ENCODE data around the gene NUDT13.
"Not testable (repeated sequence)": the region's sequence is repeated elsewhere in the genome, so short reads cannot be mapped to it uniquely, and the experiment has no call there.

DNA sequence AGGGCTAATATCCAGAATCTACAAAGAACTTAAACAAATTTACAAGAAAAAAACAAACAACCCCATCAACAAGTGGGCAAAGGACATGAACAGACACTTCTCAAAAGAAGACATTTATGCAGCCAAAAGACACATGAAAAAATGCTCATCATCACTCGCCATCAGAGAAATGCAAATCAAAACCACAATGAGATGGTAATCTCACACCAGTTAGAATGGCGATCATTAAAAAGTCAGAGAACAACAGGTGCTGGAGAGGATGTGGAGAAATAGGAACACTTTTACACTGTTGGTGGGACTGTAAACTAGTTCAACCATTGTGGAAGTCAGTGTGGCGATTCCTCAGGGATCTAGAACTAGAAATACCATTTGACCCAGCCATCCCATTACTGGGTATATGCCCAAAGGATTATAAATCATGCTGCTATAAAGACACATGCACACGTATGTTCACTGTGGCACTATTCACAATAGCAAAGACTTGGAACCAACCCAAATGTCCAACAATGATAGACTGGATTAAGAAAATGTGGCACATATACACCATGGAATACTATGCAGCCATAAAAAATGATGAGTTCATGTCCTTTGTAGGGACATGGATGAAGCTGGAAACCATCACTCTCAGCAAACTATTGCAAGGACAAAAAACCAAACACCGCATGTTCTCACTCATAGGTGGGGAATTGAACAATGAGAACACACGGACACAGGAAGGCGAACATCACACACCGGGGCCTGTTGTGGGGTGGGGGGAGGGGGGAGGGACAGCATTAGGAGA lies 40.6 kb downstream of the NUDT13 start:
- TF ChIP-seq, protein P1, sequence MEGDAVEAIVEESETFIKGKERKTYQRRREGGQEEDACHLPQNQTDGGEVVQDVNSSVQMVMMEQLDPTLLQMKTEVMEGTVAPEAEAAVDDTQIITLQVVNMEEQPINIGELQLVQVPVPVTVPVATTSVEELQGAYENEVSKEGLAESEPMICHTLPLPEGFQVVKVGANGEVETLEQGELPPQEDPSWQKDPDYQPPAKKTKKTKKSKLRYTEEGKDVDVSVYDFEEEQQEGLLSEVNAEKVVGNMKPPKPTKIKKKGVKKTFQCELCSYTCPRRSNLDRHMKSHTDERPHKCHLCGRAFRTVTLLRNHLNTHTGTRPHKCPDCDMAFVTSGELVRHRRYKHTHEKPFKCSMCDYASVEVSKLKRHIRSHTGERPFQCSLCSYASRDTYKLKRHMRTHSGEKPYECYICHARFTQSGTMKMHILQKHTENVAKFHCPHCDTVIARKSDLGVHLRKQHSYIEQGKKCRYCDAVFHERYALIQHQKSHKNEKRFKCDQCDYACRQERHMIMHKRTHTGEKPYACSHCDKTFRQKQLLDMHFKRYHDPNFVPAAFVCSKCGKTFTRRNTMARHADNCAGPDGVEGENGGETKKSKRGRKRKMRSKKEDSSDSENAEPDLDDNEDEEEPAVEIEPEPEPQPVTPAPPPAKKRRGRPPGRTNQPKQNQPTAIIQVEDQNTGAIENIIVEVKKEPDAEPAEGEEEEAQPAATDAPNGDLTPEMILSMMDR (IDR thresholded peaks at IDR 0.05; ENCODE audit: poor library complexity, severe bottlenecking) = not testable (repeated sequence)
- not testable (repeated sequence) for TF ChIP-seq POLR2AphosphoS5 (IDR thresholded peaks at IDR 0.05); RAD21 (conservative IDR thresholded peaks at IDR 0.05); TAF1 (IDR thresholded peaks at IDR 0.05; ENCODE audit: low read depth)

Measured in neural cell (in vitro differentiated cells).